ENCODE results near the gene LETMD1.

DNA sequence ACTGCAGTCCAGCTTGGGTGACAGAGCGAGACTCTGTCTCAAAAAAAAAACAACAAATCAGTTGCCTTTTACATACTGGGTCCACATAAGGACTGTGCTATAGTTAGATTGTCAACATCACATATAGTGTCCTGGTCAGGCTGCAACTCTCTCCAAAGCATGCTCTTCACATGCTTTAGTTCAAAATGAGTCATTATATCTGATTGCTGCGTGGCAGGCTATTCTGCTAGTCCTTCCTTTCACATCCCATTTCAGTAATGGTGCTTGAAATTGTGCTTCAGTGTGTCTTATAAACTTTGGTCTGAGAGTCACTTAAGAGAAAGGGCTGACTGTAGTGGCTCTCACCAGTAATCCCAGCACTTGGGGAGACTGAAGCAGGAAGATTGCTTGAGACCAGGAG, 6.9 kb downstream of the LETMD1 start:
- no peak for TF ChIP-seq CTCF (IDR thresholded peaks at IDR 0.05)
- no peak for TF ChIP-seq POLR2A (IDR thresholded peaks at IDR 0.05)

All from heart left ventricle (tissue), 13 donors.